Left kidney (tissue), 2 donors: Measurements from ENCODE around the gene BBX. TPM values are rescaled to one million over a fixed set of nuclear protein-coding genes. Genes with fewer than 3 reads are reported as not detected.
"Not testable (repeated sequence)": the region's sequence is repeated elsewhere in the genome, so short reads cannot be mapped to it uniquely, and the experiment has no call there.

Experiments used
- DNase-seq: peaks from one replicate; pipeline ENCODE4 v3.0.0-alpha.2; 2013
- polyA plus RNA-seq: library from polyadenylated mRNA; unstranded; fragments of 120-200 nt; gene quantifications from one replicate; pipeline ENCODE4 v1.2.1, GENCODE V29; 2013; ENCODE audit not compliant: insufficient read length

Gene BBX
- polyA plus RNA-seq, 1 donor, result 70.1 TPM

GRCh38 chr3:107540857-107541256, 18.1 kb downstream of the BBX start:
- DNase-seq, result no peak

- no peak for DNase-seq
Measured at GRCh38 chr3:107542665-107543064, 19.9 kb downstream of the BBX start.

- DNase-seq, result peak; percentile 5
Measured at GRCh38 chr3:107543666-107544065, 20.9 kb downstream of the BBX start.

GRCh38 chr3:107545680-107546120, 22.9 kb downstream of the BBX start:
- no peak for DNase-seq

GRCh38 chr3:107548601-107549000, 25.8 kb downstream of the BBX start:
- DNase-seq, result no peak

GRCh38 chr3:107555359-107555758, 32.6 kb downstream of the BBX start:
- no peak for DNase-seq

GRCh38 chr3:107557743-107558142, 35.0 kb downstream of the BBX start:
- no peak for DNase-seq

GRCh38 chr3:107560166-107560565, 37.4 kb downstream of the BBX start:
- DNase-seq, result no peak

GRCh38 chr3:107561980-107562379, 39.2 kb downstream of the BBX start:
- DNase-seq, result no peak

- peak; percentile 18 for DNase-seq
Measured at GRCh38 chr3:107562969-107563529, 40.3 kb downstream of the BBX start.

GRCh38 chr3:107565244-107565643, 42.5 kb downstream of the BBX start:
- DNase-seq, result not testable (repeated sequence)

- not testable (repeated sequence) for DNase-seq
Measured at GRCh38 chr3:107571089-107571488, 48.3 kb downstream of the BBX start.

GRCh38 chr3:107571492-107571891, 48.7 kb downstream of the BBX start:
- DNase-seq, result not testable (repeated sequence)

- peak; percentile 36 for DNase-seq
Measured at GRCh38 chr3:107574650-107575049, 51.9 kb downstream of the BBX start.

GRCh38 chr3:107578091-107578490, 55.3 kb downstream of the BBX start:
- DNase-seq, result no peak

GRCh38 chr3:107578523-107578922, 55.8 kb downstream of the BBX start:
- DNase-seq, result no peak

- DNase-seq, result no peak
Measured at GRCh38 chr3:107579371-107579770, 56.6 kb downstream of the BBX start.

GRCh38 chr3:107581230-107581629, 58.5 kb downstream of the BBX start:
- DNase-seq, result no peak

- no peak for DNase-seq
Measured at GRCh38 chr3:107588217-107588616, 65.5 kb downstream of the BBX start.

- DNase-seq, result no peak
Measured at GRCh38 chr3:107589454-107589853, 66.7 kb downstream of the BBX start.

GRCh38 chr3:107590786-107591185, 68.0 kb downstream of the BBX start:
- DNase-seq, result no peak

GRCh38 chr3:107592073-107592472, 69.3 kb downstream of the BBX start:
- no peak for DNase-seq

- DNase-seq, result no peak
Measured at GRCh38 chr3:107594870-107595269, 72.1 kb downstream of the BBX start.

- DNase-seq, result no peak
Measured at GRCh38 chr3:107596639-107597038, 73.9 kb downstream of the BBX start.
